PFSK-1 (cell line): ENCODE measurements around the gene TAP1.

Experiments
- FOXP2 ChIP-seq: optimal IDR thresholded peaks from 2 replicates; pipeline ENCODE3; 2011; ENCODE audit warnings: borderline replicate concordance, control low read depth, inconsistent platforms; ENCODE audit not compliant: insufficient read depth; ENCODE audit errors: extremely low read length, extremely low read depth
- POLR2AphosphoS5 ChIP-seq: IDR thresholded peaks from 2 replicates; pipeline ENCODE4 v1.6.1; 2012; ENCODE audit warnings: low read depth, mild to moderate bottlenecking, control low read depth, low read length, moderate library complexity
- SIN3A ChIP-seq: IDR thresholded peaks from 2 replicates; pipeline ENCODE4 v1.6.1; 2012; ENCODE audit warnings: mild to moderate bottlenecking, low read length, moderate library complexity, borderline replicate concordance; ENCODE audit not compliant: insufficient read depth
- TAF1 ChIP-seq: IDR thresholded peaks from 2 replicates; pipeline ENCODE4 v1.6.1; 2012; ENCODE audit warnings: low read length, control low read depth, borderline replicate concordance; ENCODE audit not compliant: insufficient read depth
- TF ChIP-seq, protein P1 (sequence below), 2 experiments: IDR thresholded peaks; 2 replicates each; pipeline versions ENCODE4 v1.6.1 to v1.8.0; 2011 to 2012; ENCODE audit warnings: low read depth in 2 of 2, low read length in 2 of 2, control low read depth in 1 of 2, inconsistent platforms in 1 of 2, mild to moderate bottlenecking in 1 of 2, moderate library complexity in 1 of 2; ENCODE audit not compliant: insufficient read depth in 1 of 2

Gene TAP1

DNA sequence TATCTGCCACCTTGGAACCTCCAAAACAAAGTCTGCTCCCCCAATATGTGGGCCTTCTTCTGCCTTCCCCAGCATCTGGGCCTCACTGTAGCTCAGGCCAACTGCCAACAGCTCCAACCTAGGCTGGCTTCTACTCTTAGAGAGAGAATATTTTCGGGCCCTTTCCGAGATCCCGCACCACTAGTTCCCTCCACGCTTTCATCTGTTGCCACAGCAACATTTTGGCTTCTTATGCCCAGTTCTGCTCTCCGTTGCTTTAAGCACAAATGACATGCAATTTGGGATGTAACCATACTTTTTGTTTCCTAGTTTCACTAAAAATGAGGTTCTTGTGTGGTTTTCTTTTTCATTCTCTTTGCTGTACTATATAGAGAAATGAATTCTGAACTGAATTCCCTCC lies 34.1 kb upstream of the TAP1 start:
- no peak for TF ChIP-seq TAF1
- TF ChIP-seq, protein P1, sequence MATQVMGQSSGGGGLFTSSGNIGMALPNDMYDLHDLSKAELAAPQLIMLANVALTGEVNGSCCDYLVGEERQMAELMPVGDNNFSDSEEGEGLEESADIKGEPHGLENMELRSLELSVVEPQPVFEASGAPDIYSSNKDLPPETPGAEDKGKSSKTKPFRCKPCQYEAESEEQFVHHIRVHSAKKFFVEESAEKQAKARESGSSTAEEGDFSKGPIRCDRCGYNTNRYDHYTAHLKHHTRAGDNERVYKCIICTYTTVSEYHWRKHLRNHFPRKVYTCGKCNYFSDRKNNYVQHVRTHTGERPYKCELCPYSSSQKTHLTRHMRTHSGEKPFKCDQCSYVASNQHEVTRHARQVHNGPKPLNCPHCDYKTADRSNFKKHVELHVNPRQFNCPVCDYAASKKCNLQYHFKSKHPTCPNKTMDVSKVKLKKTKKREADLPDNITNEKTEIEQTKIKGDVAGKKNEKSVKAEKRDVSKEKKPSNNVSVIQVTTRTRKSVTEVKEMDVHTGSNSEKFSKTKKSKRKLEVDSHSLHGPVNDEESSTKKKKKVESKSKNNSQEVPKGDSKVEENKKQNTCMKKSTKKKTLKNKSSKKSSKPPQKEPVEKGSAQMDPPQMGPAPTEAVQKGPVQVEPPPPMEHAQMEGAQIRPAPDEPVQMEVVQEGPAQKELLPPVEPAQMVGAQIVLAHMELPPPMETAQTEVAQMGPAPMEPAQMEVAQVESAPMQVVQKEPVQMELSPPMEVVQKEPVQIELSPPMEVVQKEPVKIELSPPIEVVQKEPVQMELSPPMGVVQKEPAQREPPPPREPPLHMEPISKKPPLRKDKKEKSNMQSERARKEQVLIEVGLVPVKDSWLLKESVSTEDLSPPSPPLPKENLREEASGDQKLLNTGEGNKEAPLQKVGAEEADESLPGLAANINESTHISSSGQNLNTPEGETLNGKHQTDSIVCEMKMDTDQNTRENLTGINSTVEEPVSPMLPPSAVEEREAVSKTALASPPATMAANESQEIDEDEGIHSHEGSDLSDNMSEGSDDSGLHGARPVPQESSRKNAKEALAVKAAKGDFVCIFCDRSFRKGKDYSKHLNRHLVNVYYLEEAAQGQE (IDR thresholded peaks at IDR 0.05; ENCODE audit: insufficient read depth in 1 of 2, low read depth in 2 of 2, low read length in 2 of 2) = no peak
- TF ChIP-seq FOXP2 = no peak
- TF ChIP-seq SIN3A = no peak
- TF ChIP-seq POLR2AphosphoS5 = no peak

- no peak for TF ChIP-seq POLR2AphosphoS5
- no peak for TF ChIP-seq TAF1
- TF ChIP-seq, protein P1 (IDR thresholded peaks at IDR 0.05; ENCODE audit: insufficient read depth in 1 of 2, low read depth in 2 of 2, low read length in 2 of 2) = no peak
- no peak for TF ChIP-seq SIN3A
- TF ChIP-seq FOXP2 = no peak
These were observed 33.3 kb upstream of the TAP1 start for GRCh38 chr6:32886681-32887383.

GRCh38 chr6:32885698-32886286 lies 32.3 kb upstream of the TAP1 start:
- no peak for TF ChIP-seq TAF1
- TF ChIP-seq, protein P1 (IDR thresholded peaks at IDR 0.05; ENCODE audit: insufficient read depth in 1 of 2, low read depth in 2 of 2, low read length in 2 of 2) = no peak
- no peak for TF ChIP-seq POLR2AphosphoS5
- no peak for TF ChIP-seq FOXP2
- TF ChIP-seq SIN3A = no peak

- TF ChIP-seq, protein P1 (IDR thresholded peaks at IDR 0.05; ENCODE audit: insufficient read depth in 1 of 2, low read depth in 2 of 2, low read length in 2 of 2) = no peak
- TF ChIP-seq SIN3A (no peak), POLR2AphosphoS5 (no peak), FOXP2 (no peak), TAF1 (no peak)
These were observed 30.3 kb upstream of the TAP1 start for GRCh38 chr6:32883789-32884188.
